Hair follicle dermal papilla cell (primary cell): ENCODE results near the gene GPR132. TPM values are rescaled to one million over a fixed set of nuclear protein-coding genes. Genes with fewer than 3 reads are reported as not detected.

ENCODE experiments used
- small RNA-seq: library from RNA; depleted of rRNA; stranded (forward); fragments of <200 nt; gene quantifications from one replicate; pipeline ENCODE3, GENCODE V24; 2012
- total RNA-seq: library from RNA; depleted of rRNA; stranded (reverse); fragments of >200 nt; gene quantifications from 2 replicates; pipeline ENCODE4 v1.2.3, GENCODE V29; 2012

The GPR132 gene
- total RNA-seq = 0.16 TPM in 1 of 2 replicates, not detected in the other

GRCh38 chr14:105065280-105066228, at the start of gene GPR132:
Gene GPR132, minus strand, starts transcription at chr14:105065430. Its CDS starts 10,010 bp downstream, at chr14:105055420.

GRCh38 chr14:105020815-105021655, 44.2 kb downstream of the GPR132 start, which contains the start of gene CDCA4:
Gene CDCA4, minus strand, starts transcription at chr14:105021083. Its CDS starts 9,154 bp downstream, at chr14:105011929.

Small RNAs within 50 kb of the gene (small RNA-seq; reads per million reads assigned to genes)
- not detected for gene AL512356.2

Other genes with a start within 250 kb of the GPR132 start
- 24.3 and 25.9 TPM in 2 replicates for gene CEP170B, start 200.2 kb downstream of the GPR132 start, total RNA-seq
- under 0.01 TPM in 2 replicates for gene PLD4, start 140.6 kb downstream of the GPR132 start, total RNA-seq
- gene AHNAK2, start 87.1 kb downstream of the GPR132 start, total RNA-seq = 167 and 231 TPM in 2 replicates
- gene CLBA1, start 79.6 kb downstream of the GPR132 start, total RNA-seq = 11.7 and 13.6 TPM in 2 replicates
- gene CDCA4, start 44.3 kb downstream of the GPR132 start, total RNA-seq = 10.4 and 12.8 TPM in 2 replicates
- 0.61 and 2.3 TPM in 2 replicates for gene JAG2, start 103.3 kb upstream of the GPR132 start, total RNA-seq
- gene NUDT14, start 115.9 kb upstream of the GPR132 start, total RNA-seq = 8.5 and 8.6 TPM in 2 replicates
- 48.2 and 59.1 TPM in 2 replicates for gene BTBD6, start 183.1 kb upstream of the GPR132 start, total RNA-seq
- gene BRF1, start 235.6 kb upstream of the GPR132 start, total RNA-seq = 47.9 and 48.2 TPM in 2 replicates
- 69.9 and 77.6 TPM in 2 replicates for gene PACS2, start 249.3 kb upstream of the GPR132 start, total RNA-seq